Sigmoid colon (tissue), 4 donors: ENCODE data around the gene NUP88.

Experiments used
- EP300 ChIP-seq, 4 donors: sonication (generic); formaldehyde crosslinking; IDR thresholded peaks; one replicate each; pipeline ENCODE4 v1.6.1; 2017; ENCODE audit warnings: antibody characterized with exemption in 4 of 4
- POLR2A ChIP-seq, 2 donors: fragments of 450-650 bp; IDR thresholded peaks; one replicate each; pipeline ENCODE4 v1.6.1; 2016; ENCODE audit warnings: antibody characterized with exemption in 2 of 2, mild to moderate bottlenecking in 2 of 2, moderate library complexity in 2 of 2
- POLR2AphosphoS5 ChIP-seq, 4 donors: sonication (generic); formaldehyde crosslinking; IDR thresholded peaks; one replicate each; pipeline ENCODE4 v1.6.1; 2017; ENCODE audit warnings: antibody characterized with exemption in 4 of 4
- TF ChIP-seq, protein P1 (sequence below), 4 experiments: fragments of 450-650 bp in 3 of 4; fragments of 200-600 bp in 1 of 4; IDR thresholded peaks; one replicate each; pipeline ENCODE4 v1.5.1; 2016 to 2019; ENCODE audit warnings: antibody characterized with exemption in 4 of 4, mild to moderate bottlenecking in 3 of 4, moderate library complexity in 2 of 4

GRCh38 chr17:5355421-5356129 lies 63.9 kb downstream of the NUP88 start:
- TF ChIP-seq POLR2A (IDR thresholded peaks at IDR 0.05) (no peak), POLR2AphosphoS5 (IDR thresholded peaks at IDR 0.05) (no peak), EP300 (IDR thresholded peaks at IDR 0.05) (no peak)
- TF ChIP-seq, protein P1, sequence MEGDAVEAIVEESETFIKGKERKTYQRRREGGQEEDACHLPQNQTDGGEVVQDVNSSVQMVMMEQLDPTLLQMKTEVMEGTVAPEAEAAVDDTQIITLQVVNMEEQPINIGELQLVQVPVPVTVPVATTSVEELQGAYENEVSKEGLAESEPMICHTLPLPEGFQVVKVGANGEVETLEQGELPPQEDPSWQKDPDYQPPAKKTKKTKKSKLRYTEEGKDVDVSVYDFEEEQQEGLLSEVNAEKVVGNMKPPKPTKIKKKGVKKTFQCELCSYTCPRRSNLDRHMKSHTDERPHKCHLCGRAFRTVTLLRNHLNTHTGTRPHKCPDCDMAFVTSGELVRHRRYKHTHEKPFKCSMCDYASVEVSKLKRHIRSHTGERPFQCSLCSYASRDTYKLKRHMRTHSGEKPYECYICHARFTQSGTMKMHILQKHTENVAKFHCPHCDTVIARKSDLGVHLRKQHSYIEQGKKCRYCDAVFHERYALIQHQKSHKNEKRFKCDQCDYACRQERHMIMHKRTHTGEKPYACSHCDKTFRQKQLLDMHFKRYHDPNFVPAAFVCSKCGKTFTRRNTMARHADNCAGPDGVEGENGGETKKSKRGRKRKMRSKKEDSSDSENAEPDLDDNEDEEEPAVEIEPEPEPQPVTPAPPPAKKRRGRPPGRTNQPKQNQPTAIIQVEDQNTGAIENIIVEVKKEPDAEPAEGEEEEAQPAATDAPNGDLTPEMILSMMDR (IDR thresholded peaks at IDR 0.05) = no peak
